D721Med (cell line): ENCODE data around the gene FGF14.
A peak's percentile ranks its signal among the peaks of the same experiment; 100 is the strongest.
"Not testable (repeated sequence)": the region's sequence is repeated elsewhere in the genome, so short reads cannot be mapped to it uniquely, and the experiment has no call there.

Experiments used
- DNase-seq: peaks from one replicate; pipeline ENCODE4 v3.0.0; 2011; ENCODE audit warnings: low spot score; ENCODE audit not compliant: insufficient read length
- FAIRE-seq: peaks from 2 replicates; lab custom pipeline; 2011; peaks lifted over from hg19 to GRCh38; lab: Jason Lieb, UNC
- CTCF ChIP-seq: IDR thresholded peaks from 2 replicates; pipeline ENCODE4 v1.5.1; 2012; ENCODE audit warnings: mild to moderate bottlenecking, control low read depth; ENCODE audit not compliant: insufficient read depth; ENCODE audit errors: missing control alignments

The FGF14 gene

GRCh38 chr13:102089722-102090121, 312.1 kb downstream of the FGF14 start:
- DNase-seq (no peak), FAIRE-seq (no peak)
- no peak for TF ChIP-seq CTCF

- DNase-seq: no peak
- FAIRE-seq: no peak
- TF ChIP-seq CTCF: peak; percentile 24
These were observed 312.7 kb downstream of the FGF14 start for GRCh38 chr13:102089177-102089576.

- DNase-seq (no peak), FAIRE-seq (no peak)
- TF ChIP-seq CTCF: no peak
These were observed 328.6 kb downstream of the FGF14 start for GRCh38 chr13:102073251-102073650.

GRCh38 chr13:102071711-102072110, 330.1 kb downstream of the FGF14 start:
- FAIRE-seq (no peak), DNase-seq (no peak)

GRCh38 chr13:102068323-102068722, 333.5 kb downstream of the FGF14 start:
- FAIRE-seq, DNase-seq: not testable (repeated sequence)

More at GRCh38 chr13:102071711-102072110, 330.1 kb downstream of the FGF14 start:
- no peak for TF ChIP-seq CTCF

GRCh38 chr13:102055090-102055779, 346.6 kb downstream of the FGF14 start:
- TF ChIP-seq CTCF: no peak
- DNase-seq: no peak
- FAIRE-seq: no peak

- no peak for DNase-seq
- no peak for TF ChIP-seq CTCF
- FAIRE-seq: no peak
These were observed 352.0 kb downstream of the FGF14 start for GRCh38 chr13:102049853-102050252.
